K562 treated with DMSO at 1 percent for 12 hours (cell line): ENCODE measurements around the gene IL22. TPM values are rescaled to one million over a fixed set of nuclear protein-coding genes. Genes with fewer than 3 reads are reported as not detected.

Experiments
- total RNA-seq: library from RNA; unstranded; fragments of 300-600 nt; gene quantifications from 2 replicates; pipeline ENCODE4 v1.2.3, GENCODE V29; 2022; ENCODE audit not compliant: insufficient read depth

Gene IL22, protein sequence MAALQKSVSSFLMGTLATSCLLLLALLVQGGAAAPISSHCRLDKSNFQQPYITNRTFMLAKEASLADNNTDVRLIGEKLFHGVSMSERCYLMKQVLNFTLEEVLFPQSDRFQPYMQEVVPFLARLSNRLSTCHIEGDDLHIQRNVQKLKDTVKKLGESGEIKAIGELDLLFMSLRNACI
- total RNA-seq, result not detected in 2 replicates

DNA sequence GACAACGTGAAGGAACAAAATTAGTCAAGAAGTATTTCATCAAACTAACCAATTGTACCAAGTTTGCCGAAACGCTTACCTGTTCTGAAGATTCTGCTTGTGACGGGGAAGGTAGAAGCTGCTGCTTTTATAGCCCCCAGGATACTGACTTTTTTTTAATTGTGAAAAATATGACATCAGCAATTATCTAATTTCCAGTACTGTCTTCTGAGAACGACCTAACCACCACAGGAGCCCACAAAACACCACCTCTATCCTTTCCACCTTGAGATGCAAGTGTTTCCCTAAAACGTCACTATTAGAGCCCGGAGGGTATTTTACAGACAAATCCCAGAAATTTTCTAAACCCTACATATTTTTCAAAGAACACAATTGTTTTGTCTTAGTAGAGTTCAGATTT is at the start of gene IL22:
Gene IL22, minus strand, starts transcription at position 101 of the 400 bp plus-strand sequence. CDS start 156 bp downstream, outside the sequence.

DNA sequence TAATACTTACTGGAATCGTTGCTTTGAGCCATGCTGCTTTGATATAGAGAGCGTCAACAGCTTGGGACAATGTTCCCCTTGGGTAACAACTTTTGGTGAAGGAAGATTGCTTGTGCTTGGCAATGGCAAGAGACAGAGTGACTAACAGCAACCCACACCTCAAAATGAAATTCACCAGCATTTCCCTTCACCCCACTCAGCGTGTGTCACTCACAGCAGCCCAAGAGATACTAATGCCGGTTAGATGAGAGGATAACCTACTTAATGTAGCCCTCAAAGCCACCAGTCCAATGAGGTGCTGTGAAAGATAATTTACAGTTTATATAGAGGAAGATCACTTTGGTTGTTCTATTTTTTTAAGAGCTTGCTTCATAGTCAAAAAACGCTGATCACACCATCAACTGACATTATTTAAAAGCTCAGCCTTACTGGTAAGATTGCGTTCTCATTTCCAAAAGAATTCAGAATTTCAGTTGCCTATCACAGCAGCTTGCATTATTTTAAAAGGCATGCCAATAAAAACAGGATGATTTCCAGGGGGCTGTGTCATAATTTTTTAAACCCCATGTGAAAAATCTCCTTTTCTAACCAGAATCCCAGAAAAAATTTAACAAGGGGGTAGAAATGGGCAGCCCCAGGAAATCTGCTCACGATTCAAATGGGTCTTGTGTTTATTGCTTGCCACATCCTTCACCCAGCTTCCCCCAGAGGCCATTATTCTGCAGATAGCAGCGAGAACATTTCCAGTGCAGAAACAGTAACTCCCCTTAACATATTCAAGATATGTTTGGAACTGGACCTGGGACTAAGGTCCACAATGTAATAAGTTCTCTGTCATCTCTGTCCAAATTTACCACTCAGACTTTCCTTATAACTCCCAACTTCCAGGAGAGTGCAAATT is 27.6 kb downstream of the IL22 start, which contains the start of gene IL26:
Gene IL26, minus strand, starts transcription at position 235 of the 901 bp plus-strand sequence. Its CDS starts 54 bp downstream, at position 181.

Other genes with a start within 250 kb of the IL22 start
- gene IFNG, start 93.9 kb downstream of the IL22 start, total RNA-seq, result not detected in 2 replicates
- not detected in 2 replicates for gene IL26, start 27.8 kb downstream of the IL22 start, total RNA-seq
- 3.7 and 9.0 TPM in 2 replicates for gene MDM1, start 78.8 kb upstream of the IL22 start, total RNA-seq